Body of pancreas (tissue), 4 donors: ENCODE measurements around the gene GFAP.

Source experiments
- CTCF ChIP-seq, 7 experiments: fragments of 450-650 bp in 4 of 7; fragments of 200-600 bp in 3 of 7; sonication (generic) in 3 of 7; IDR thresholded peaks; one replicate each; pipeline ENCODE4 v1.5.1; 2016 to 2019; ENCODE audit warnings: antibody characterized with exemption in 7 of 7
- POLR2A ChIP-seq, 3 donors: fragments of 450-650 bp; IDR thresholded peaks; one replicate each; pipeline ENCODE4 v1.6.1; 2016; ENCODE audit warnings: antibody characterized with exemption in 3 of 3, mild to moderate bottlenecking in 2 of 3

DNA sequence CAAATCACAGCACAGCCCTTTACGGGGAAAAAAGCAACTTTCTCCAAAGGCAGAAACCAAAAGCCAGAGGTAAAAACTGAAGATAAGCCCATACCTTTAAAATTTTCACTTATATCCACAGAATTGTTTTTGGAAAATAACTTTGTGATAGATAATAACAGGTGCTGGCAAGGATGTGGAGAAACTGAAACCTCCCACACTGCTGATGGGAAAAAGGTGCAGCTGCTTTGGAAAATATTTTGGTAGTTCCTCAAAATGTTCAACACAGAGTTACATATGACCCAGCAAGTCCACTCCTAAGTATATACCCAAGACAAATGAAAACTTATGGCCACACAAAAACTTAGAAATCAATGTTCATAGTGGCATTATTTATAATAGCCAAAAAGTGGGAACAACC lies 28.3 kb downstream of the GFAP start:
- TF ChIP-seq CTCF (IDR thresholded peaks at IDR 0.05) = no peak
- TF ChIP-seq POLR2A (IDR thresholded peaks at IDR 0.05) = no peak
